Upper lobe of right lung (tissue), 1 donor: ENCODE measurements around the gene ANKS3. TPM values are rescaled to one million over a fixed set of nuclear protein-coding genes. Genes with fewer than 3 reads are reported as not detected.

ENCODE experiments used
- ATAC-seq: fragments of 200-7000 bp; cut with Tn5 transposase; one replicate; pipeline ENCODE4 v1.9.1; 2020; ENCODE audit warnings: mild to moderate bottlenecking, moderate library complexity
- DNase-seq: peaks from one replicate; pipeline ENCODE4 v3.0.0-alpha.2; 2020
- H3K27ac ChIP-seq: fragments of 200-600 bp; one replicate; pipeline ENCODE4 v1.8.0; 2022
- H3K27me3 ChIP-seq: fragments of 200-600 bp; one replicate; pipeline ENCODE4 v1.8.0; 2022; ENCODE audit warnings: mild to moderate bottlenecking
- H3K36me3 ChIP-seq: fragments of 200-600 bp; one replicate; pipeline ENCODE4 v1.8.0; 2022
- H3K4me1 ChIP-seq: fragments of 200-600 bp; one replicate; pipeline ENCODE4 v1.8.0; 2022
- H3K4me3 ChIP-seq: fragments of 200-600 bp; one replicate; pipeline ENCODE4 v1.8.0; 2022; ENCODE audit warnings: mild to moderate bottlenecking
- H3K9me3 ChIP-seq: fragments of 200-600 bp; one replicate; pipeline ENCODE4 v1.8.0; 2022
- intact Hi-C: fragments of 100-400 bp; cut with DNase I; formaldehyde crosslinking; loops from one replicate; pipeline ENCODE4 v1.11.0; 2022
- total RNA-seq: library from RNA; stranded (reverse); fragmentation: NEBNext Ultra II Directional; extraction: Animal tissue kit (Norgen Biotek cat#: 25700); gene quantifications from one replicate; pipeline ENCODE4 v1.2.1, GENCODE V29; 2021
- TF ChIP-seq, protein P1 (sequence below): fragments of 200-600 bp; IDR thresholded peaks from one replicate; pipeline ENCODE4 v1.8.0; 2022; ENCODE audit warnings: antibody characterized with exemption
- donor health status: DM: no; HTN: yes; CAD: no; lungs with severe emphysema.

ANKS3 gene
- total RNA-seq, 1 donor from 2014 or later, result 20.6 TPM

DNA sequence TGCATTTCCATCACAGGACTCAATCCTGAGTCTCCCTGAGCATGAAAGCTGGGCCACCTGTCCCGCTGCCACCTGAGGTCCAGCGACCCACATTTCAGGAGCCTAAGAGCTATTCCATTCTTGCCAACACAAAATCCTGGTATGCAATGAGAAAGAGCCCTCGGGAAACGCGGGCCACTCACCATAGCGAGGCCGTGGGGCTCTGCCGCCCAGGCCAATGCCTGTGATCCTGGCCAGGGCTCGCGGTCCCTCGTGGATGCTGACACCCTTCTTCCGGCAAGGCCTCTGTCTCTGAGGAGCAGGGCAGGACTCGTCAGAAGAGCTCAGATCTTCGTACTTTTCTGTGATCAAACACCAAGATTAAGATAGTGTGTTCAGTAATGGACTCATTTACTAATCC lies 29.2 kb downstream of the ANKS3 start:
- Histone ChIP-seq H3K4me3 (no peak overlapping the region), H3K27ac (no peak overlapping the region), H3K4me1 (no peaks in the 10 kb centered on the region), H3K36me3 (peaks cover 59% of the 10 kb centered on the region), H3K27me3 (no peaks in the 10 kb centered on the region), H3K9me3 (no peaks in the 10 kb centered on the region)
- TF ChIP-seq, protein P1, sequence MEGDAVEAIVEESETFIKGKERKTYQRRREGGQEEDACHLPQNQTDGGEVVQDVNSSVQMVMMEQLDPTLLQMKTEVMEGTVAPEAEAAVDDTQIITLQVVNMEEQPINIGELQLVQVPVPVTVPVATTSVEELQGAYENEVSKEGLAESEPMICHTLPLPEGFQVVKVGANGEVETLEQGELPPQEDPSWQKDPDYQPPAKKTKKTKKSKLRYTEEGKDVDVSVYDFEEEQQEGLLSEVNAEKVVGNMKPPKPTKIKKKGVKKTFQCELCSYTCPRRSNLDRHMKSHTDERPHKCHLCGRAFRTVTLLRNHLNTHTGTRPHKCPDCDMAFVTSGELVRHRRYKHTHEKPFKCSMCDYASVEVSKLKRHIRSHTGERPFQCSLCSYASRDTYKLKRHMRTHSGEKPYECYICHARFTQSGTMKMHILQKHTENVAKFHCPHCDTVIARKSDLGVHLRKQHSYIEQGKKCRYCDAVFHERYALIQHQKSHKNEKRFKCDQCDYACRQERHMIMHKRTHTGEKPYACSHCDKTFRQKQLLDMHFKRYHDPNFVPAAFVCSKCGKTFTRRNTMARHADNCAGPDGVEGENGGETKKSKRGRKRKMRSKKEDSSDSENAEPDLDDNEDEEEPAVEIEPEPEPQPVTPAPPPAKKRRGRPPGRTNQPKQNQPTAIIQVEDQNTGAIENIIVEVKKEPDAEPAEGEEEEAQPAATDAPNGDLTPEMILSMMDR, result no peak
- DNase-seq (no peak), ATAC-seq (no peak)
- intact Hi-C loops, result no loop called here

DNA sequence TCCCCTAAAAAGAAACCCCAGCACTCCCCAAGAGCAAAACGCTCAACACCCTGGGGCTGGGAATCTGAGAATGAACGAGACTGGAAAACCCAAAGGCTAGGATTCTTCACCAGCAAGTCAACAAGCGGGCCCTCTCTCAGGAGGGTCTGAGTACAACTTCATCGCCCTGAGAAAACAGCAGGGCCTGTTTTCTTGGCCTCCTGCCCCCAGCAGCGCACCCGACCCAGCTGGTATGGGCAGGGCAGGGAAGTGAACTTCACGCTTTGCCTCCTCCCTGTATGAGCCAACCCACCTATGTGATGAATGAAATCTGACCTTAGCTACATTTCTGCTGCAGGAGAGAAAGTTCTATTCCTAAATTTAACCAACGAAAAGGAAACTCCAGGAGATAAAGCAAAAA lies 29.6 kb downstream of the ANKS3 start:
- DNase-seq (no peak), ATAC-seq (no peak)
- Histone ChIP-seq H3K4me3 (no peak overlapping the region), H3K27me3 (no peaks in the 10 kb centered on the region), H3K9me3 (no peaks in the 10 kb centered on the region), H3K36me3 (peaks cover 59% of the 10 kb centered on the region), H3K4me1 (no peaks in the 10 kb centered on the region), H3K27ac (no peak overlapping the region)
- TF ChIP-seq, protein P1, result no peak
- intact Hi-C loops, result no loop called here

DNA sequence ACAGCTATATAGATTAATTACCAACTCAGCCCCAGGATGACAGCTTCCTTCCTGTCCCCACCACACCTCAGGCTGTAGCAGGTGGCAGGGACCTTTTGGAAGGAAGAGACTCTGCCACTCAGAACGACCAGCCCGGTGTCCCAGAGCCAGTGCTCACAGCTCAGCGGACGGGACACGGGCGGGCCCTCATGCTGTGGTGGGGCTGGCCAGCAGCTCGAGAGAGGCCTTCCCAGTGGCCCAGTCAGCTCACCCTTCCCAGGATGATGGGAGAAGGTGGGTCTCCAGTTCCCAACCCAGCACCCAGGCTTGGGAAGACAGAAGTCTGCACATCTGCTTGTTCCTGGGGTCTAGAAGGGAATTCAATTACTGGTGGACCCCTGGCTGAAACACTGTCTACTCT lies 30.2 kb downstream of the ANKS3 start:
- Histone ChIP-seq H3K27ac (no peak overlapping the region), H3K36me3 (peaks cover 62% of the 10 kb centered on the region), H3K27me3 (no peaks in the 10 kb centered on the region), H3K4me1 (no peaks in the 10 kb centered on the region), H3K9me3 (no peaks in the 10 kb centered on the region), H3K4me3 (no peak overlapping the region)
- no peak for DNase-seq
- TF ChIP-seq, protein P1, result no peak
- ATAC-seq, result no peak
- intact Hi-C loops, result no loop called here

DNA sequence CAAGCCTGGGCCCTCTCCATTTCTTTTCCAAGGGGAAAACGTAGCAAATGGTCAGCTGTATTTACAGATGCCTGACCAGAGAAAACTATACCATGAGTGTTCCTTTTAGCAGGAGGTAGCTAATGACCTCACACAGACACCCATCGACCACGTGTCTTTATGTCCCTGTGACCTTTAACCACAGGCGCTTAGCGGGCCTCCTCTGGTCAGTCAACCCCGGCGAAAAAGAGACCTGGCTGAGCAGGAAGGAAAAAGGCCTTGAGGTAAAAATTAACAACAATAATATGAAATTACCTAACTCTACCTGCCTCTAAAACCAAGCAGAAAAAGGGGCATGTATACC lies 31.6 kb downstream of the ANKS3 start:
- intact Hi-C loops, result no loop called here
- no peaks in the 10 kb centered on the region for H3K4me1 ChIP-seq
- H3K9me3 ChIP-seq, result no peaks in the 10 kb centered on the region
- DNase-seq (no peak), ATAC-seq (no peak)
- peaks cover 70% of the 10 kb centered on the region for H3K36me3 ChIP-seq
- TF ChIP-seq, protein P1, result no peak
- no peak overlapping the region for H3K4me3 ChIP-seq
- no peaks in the 10 kb centered on the region for H3K27me3 ChIP-seq
- no peak overlapping the region for H3K27ac ChIP-seq

DNA sequence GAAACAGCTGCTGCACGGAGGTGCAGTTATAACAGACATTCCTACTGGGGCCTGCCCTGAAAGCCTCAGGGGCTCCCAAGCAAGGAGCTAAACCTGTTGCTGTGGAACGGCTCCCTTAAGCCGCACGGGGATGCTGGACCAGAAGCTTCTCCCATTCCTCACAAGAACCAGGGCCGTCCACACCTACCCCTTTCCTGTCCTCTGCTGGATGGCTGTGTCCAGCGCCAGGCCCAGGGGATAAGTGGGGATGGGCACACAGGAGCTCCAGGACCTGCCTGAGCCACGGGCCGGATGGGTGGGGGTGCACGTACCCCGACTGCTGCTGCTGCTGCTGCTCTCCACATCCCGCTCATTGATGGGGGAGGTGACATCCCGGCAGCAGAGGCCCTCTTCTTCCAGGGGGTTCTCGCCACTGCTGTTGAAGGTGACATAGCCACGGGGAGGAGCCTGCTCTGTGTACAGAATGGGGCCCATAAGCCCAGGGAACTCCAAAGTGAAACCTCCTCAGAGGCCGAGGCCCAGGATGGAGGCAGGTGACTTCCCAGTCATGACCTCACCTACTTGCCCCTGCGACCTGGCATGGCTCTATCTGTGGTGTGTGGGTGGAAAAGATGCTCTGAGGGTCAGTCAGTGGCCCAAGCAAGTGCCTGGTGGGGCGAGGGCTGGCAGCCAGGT lies 32.1 kb downstream of the ANKS3 start:
- intact Hi-C loops, result no loop called here
- Histone ChIP-seq H3K36me3 (peaks cover 73% of the 10 kb centered on the region), H3K27ac (no peak overlapping the region), H3K9me3 (no peaks in the 10 kb centered on the region), H3K27me3 (no peaks in the 10 kb centered on the region), H3K4me1 (no peaks in the 10 kb centered on the region), H3K4me3 (no peak overlapping the region)
- ATAC-seq (no peak), DNase-seq (no peak)
- TF ChIP-seq, protein P1, result no peak
